GM19240 (cell line): Measurements from ENCODE around the gene DGKZ.
A peak's percentile ranks its signal among the peaks of the same experiment; 100 is the strongest.
"Not testable (repeated sequence)": the region's sequence is repeated elsewhere in the genome, so short reads cannot be mapped to it uniquely, and the experiment has no call there.

Source experiments
- DNase-seq: peaks from one replicate; pipeline ENCODE4 v3.0.0; 2011; ENCODE audit warnings: low spot score; ENCODE audit not compliant: insufficient read length

DGKZ gene

DNA sequence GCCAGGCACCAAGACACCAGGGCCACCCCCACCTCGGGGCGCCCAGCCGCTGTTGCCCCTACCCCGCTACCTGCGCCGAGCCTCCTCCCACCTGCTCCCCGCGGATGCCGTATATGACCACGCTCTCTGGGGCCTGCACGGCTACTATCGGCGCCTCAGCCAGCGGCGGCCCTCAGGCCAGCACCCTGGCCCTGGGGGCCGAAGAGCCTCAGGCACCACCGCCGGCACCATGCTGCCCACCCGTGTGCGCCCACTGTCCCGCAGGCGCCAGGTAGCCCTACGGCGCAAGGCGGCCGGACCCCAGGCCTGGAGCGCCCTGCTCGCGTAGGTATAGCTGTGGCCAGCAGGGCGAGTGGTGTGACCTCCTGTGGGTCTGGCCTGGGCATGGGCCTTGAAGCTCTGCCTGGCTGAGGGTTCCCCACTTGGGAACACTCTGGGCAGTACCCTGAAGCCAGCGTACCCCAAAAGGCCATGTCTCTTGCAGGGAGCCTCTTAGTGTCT lies 19.4 kb downstream of the DGKZ start:
- DNase-seq = no peak

DNA sequence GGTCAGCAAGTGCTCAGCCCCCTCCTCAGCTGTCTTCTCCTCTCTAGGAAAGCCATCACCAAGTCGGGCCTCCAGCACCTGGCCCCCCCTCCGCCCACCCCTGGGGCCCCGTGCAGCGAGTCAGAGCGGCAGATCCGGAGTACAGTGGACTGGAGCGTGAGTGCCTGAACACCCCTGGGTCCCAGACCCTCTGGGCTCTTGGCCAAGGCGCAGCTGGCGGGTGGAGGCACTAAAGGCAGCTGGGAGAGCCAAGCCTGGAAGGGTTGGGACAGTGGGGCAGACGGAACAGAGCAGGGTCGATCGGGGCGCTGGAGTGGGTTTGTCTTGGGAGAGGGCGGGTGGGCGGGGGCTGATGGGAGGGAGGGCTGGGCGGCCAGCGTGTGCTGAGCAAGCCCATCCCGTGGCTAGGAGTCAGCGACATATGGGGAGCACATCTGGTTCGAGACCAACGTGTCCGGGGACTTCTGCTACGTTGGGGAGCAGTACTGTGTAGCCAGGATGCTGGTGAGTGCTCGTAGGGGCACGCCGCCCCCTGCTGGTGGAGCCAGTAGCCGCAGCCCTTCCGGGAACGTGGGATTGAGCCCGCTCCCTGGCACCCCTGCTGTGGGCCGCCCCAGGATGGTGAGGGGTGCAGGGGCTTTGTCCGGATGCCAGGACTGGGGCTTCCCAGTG lies 20.1 kb downstream of the DGKZ start:
- DNase-seq = no peak

DNA sequence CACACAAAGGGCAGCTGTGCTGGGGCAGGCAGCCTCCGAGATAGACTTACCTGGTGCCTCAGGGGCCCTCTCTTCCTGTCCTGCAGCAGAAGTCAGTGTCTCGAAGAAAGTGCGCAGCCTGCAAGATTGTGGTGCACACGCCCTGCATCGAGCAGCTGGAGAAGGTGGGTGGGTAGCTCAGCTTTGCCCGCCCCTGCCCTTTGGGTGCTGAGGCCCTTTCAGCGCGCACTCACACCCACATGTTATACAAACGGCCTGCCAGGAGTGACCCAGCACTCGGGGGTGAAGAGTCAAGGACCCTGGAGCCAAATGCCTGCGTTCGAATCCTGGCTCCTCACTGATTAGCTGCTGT lies 20.6 kb downstream of the DGKZ start:
- DNase-seq = no peak

DNA sequence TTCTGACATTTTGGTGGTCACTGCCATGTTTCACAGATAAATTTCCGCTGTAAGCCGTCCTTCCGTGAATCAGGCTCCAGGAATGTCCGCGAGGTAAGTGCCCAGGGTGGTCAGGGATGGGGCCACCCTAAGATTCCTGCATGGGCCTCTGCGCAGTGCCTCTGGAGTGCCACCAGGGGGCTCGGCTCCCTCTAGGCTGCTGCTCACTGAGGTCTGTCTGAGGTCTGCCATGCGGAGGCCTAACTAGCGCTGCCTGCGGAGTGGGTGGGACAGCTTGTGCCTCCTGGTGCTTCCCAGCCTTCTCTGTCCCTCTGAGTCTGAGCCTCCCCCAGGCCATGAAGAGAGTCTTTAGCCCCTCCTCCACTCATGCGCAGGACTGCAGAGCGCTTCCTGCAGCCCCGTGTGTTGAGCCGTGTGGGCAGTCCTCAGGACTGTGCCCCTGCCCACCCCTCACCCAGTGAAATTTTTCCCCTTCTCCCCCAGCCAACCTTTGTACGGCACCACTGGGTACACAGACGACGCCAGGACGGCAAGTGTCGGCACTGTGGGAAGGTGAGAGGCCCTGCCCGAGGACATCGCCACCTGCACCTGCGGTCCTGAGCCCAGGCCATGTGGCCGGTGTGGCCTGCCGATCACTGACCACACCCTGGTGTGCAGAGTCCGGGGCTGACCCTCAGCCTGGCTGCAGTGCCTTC lies 22.3 kb downstream of the DGKZ start:
- DNase-seq = no peak

DNA sequence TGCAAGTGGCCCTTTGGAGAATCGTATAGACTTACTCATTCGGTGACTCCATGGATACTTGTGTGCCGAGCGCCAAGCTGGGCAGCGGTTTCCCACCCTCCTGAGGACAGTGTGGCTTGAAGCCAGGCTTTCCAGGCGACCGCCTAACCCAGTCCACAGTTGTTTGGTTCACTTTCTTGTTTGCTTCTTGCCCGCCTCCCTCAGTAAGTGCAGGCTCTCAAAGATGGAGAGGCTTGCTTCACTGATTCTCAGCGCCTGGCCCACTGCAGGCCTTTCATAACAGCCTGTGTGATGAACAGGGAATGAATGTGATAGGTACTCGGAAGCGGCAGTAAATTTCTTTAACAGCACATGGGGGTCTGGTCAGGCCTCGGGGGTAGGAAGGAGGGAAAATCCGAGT lies 23.0 kb downstream of the DGKZ start:
- no peak for DNase-seq

DNA sequence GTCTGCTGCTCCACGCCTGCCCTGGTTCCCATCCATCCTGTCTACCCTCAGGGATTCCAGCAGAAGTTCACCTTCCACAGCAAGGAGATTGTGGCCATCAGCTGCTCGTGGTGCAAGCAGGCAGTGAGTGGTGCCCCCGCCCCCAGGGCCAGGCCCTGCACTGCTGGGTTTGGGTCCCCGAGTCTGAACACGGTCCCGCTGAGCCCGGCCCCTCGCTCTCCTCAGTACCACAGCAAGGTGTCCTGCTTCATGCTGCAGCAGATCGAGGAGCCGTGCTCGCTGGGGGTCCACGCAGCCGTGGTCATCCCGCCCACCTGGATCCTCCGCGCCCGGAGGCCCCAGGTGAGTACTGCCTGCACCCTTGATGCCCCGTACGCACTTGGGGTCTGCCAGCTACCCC lies 24.0 kb downstream of the DGKZ start:
- not testable (repeated sequence) for DNase-seq

DNA sequence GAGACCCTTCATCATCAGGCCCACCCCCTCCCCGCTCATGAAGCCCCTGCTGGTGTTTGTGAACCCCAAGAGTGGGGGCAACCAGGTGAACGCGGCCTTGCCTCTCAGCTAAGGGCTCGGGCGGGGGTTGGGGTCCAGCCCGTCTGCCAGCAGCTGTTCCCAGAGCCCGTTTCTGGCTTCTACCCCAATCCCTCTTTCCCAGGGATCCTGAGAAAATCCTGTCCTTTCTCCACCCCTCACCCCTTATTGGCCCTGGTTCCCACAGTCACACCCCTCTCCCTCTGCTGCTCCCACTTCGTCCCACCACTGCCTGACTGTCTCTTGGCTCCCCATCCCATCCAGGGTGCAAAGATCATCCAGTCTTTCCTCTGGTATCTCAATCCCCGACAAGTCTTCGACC lies 24.8 kb downstream of the DGKZ start:
- no peak for DNase-seq

DNA sequence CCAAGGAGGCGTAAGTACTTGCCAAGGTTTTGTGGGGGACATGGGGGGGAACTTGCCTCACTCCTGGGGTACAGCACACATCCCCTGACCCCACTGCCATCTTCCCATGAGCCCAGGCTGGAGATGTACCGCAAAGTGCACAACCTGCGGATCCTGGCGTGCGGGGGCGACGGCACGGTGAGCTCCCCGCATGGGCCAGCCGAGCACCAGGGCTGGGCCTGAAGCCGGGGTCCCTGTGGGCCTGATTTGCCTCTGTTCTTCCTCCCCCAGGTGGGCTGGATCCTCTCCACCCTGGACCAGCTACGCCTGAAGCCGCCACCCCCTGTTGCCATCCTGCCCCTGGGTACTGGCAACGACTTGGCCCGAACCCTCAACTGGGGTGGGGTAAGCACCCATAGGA lies 25.2 kb downstream of the DGKZ start:
- DNase-seq = not testable (repeated sequence)

DNA sequence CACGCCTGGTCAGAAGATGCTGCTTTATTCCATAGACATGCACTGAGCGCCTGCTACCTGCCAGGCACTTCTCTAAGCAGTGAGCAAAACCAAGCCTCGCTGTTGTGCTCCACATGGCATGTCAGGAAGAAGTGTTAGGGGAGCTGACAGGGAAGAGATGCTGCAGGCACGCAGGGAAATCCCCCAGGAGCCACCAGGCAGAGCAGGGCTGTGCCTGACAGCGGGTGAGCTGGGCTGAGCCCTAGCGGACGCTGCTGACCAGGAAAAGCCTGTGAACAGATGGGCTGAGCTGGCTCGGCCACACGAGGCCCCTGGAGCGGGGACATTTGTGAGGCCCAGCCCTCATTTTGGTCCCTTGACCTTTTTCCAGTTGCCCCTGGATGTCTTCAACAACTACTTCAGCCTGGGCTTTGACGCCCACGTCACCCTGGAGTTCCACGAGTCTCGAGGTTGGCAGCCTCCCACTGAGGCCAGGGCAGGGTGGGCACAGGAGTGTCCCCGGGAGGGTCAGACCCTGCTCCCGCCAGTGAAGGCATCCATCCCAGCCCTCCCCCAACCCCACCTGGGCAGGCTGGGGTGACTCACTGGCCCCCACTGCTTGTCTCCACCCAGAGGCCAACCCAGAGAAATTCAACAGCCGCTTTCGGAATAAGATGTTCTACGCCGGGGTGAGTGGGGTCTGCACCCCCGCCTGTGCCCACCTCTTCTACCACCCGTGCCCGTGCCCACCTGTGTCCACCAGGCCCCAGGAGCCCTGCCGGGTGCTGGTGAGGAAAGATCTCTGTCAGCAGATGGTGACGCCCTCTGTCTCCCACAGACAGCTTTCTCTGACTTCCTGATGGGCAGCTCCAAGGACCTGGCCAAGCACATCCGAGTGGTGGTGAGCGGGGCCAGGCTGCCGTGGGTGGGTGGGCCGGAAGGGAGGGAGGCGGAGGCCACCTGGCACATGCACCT lies 26.8 kb downstream of the DGKZ start:
- DNase-seq = no peak

DNA sequence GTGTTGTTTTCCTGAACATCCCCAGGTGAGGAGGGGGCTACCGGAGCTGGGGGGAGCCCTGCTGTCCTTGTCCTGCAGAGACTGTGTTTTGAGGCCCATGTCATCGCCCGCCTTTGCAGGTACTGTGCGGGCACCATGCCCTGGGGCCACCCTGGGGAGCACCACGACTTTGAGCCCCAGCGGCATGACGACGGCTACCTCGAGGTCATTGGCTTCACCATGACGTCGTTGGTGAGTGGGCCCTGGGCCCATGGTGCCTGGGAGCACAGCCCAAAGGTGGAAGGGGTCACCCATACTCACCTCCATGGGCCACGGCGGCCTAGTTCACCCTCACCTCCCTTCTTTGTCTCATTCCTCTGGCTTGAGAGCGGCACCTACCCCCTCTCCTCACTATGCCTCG lies 27.6 kb downstream of the DGKZ start:
- DNase-seq = no peak

DNA sequence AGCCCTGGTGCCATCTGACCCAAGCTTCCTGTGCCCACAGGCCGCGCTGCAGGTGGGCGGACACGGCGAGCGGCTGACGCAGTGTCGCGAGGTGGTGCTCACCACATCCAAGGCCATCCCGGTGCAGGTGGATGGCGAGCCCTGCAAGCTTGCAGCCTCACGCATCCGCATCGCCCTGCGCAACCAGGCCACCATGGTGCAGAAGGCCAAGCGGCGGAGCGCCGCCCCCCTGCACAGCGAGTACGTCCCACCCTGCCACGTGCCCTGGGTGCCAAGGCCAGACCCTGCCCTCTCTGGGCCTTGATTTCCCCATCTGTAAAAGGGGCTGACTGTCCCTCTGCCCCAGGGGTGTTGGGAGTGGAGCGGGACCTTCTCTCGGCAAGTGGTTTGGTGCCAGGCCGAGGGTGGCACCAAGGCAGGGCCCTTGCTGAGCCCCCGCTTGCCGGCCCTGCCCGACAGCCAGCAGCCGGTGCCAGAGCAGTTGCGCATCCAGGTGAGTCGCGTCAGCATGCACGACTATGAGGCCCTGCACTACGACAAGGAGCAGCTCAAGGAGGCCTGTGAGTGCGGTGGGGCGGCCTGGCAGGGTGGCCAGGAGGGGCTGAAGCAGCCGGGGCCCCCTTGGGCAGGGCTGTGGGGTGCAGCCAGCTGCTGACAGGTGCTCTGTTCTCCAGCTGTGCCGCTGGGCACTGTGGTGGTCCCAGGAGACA lies 28.3 kb downstream of the DGKZ start:
- DNase-seq = no peak

DNA sequence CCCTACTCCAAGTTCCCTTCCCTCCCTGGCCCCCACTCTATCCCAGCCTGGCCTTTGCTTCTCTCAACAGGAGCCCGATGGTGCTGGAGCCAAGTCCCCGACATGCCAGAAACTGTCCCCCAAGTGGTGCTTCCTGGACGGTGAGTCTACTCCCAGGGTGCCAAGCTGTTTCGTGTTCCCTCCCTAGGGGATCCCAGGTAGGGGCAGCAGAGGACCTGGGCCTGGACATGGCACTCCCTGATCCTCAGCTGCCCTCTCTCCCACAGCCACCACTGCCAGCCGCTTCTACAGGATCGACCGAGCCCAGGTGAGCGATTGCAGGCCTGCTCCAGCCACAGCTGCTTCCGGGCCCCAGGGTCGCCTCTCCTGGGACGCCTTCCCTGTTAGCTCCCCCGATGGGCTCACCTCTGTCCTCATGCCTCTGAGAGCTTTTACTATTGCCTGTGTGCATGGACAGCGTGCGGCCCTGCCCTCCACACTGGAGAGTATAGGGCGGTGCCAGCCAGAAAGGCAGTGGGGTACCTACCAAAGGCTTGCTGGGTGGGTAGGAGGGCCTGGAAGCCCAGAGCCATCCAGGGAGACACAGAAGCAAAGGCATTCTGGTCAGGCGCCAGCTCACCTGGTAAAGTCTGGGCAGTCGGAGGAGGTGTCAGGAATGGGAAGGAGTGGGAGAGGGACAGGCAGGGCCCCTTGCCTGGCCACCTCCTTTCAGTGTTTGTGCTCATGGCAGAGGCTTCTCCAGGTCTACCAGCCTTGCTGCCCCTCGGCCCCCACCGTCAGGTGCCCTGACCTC lies 29.2 kb downstream of the DGKZ start:
- no peak for DNase-seq

DNA sequence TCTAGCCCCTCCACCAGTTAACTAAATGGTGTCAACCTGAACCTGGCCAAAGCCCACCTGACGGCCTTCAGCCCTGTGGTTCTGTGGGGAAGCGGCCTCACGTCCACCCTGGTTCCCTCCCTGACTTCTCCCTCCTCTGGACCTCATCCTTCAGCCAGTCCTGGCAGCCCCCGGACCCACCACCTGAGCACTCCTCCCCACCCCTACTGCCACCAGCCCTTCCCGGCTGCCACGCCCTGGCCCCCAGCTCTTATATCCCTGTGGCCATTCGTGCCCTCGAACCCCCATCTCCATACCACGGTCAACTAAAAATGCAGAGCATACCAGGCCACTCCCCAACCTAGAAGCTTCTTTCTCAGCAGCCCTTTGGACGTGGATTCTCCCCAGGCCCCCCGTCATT lies 30.0 kb downstream of the DGKZ start:
- no peak for DNase-seq

DNA sequence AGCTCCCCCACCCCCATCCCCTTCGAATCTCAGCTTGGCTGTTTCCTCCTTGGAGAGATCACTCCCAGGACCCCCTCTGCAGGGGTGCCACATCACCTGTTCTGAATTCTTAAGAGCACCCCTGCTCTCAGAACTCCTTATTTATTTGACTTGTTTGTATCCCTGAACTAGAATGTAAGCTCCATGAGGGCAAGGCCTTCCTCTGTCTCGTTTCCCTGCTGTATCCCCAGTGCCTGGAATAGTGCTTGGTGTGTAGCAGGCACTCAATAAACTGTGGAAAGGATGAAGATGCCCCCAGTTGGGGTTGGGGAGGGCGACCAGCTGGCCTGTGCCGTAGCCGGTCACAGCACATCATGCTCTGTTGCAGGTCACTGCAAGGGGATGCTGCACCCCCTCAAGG lies 30.6 kb downstream of the DGKZ start:
- DNase-seq = no peak

DNA sequence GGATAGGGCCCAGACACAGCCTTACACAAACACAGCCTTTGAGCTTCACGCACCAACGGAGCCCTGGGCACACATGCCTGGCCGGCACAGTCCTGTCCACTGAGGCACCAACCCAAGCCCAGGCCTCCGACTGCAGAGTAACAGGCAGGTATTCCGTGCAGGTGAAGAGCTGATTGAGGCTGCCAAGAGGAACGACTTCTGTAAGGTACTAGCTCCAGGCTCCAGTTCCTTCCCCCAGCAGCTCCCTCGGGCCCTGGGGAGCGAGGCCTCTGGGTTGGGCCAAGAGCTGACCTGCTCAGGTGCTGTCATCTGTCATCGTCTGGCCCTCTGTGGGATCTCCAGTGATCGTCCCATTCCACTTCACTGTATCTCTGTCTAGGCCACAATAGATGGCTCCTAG lies 31.0 kb downstream of the DGKZ start:
- DNase-seq = no peak

DNA sequence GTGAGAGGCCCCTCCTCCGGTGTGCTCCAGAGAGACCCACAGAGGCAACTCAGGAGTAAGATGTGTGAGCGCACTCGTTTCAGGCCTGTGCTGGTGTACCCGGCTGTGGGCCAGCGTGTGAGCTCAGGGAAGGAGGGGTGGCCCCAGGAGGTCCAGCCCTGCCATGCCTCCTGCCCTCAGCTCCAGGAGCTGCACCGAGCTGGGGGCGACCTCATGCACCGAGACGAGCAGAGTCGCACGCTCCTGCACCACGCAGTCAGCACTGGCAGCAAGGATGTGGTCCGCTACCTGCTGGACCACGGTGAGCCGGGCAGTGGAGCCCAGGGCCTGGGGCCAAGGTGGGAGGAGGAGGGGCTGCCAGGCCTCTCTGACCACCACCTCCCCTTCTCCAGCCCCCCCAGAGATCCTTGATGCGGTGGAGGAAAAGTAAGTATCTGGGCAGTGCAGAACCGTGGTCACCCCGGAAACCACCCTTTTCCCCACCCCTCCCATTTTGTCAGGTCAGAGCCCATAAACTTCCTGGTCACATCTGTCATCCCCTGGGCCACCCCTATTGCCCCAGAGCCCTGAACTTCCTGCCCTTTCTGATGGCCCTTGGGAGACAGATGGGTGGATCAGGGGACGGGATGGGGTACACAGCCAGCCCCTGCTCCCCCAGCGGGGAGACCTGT lies 31.7 kb downstream of the DGKZ start:
- no peak for DNase-seq

DNA sequence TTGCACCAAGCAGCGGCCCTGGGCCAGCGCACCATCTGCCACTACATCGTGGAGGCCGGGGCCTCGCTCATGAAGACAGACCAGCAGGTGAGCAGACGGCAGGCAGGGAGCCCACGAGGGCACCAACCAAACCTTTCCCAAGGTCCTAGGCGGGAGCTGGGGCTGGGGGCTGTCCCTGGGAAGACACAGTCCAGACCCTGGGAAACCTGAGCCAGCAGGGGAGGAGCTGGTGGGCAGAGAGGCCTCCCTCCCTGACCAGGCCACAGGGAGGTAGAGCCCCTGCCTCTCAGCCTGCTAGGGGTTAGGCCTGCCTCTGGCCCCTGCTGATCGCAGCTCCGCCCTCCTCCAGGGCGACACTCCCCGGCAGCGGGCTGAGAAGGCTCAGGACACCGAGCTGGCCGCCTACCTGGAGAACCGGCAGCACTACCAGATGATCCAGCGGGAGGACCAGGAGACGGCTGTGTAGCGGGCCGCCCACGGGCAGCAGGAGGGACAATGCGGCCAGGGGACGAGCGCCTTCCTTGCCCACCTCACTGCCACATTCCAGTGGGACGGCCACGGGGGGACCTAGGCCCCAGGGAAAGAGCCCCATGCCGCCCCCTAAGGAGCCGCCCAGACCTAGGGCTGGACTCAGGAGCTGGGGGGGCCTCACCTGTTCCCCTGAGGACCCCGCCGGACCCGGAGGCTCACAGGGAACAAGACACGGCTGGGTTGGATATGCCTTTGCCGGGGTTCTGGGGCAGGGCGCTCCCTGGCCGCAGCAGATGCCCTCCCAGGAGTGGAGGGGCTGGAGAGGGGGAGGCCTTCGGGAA lies 32.4 kb downstream of the DGKZ start:
- not testable (repeated sequence) for DNase-seq

DNA sequence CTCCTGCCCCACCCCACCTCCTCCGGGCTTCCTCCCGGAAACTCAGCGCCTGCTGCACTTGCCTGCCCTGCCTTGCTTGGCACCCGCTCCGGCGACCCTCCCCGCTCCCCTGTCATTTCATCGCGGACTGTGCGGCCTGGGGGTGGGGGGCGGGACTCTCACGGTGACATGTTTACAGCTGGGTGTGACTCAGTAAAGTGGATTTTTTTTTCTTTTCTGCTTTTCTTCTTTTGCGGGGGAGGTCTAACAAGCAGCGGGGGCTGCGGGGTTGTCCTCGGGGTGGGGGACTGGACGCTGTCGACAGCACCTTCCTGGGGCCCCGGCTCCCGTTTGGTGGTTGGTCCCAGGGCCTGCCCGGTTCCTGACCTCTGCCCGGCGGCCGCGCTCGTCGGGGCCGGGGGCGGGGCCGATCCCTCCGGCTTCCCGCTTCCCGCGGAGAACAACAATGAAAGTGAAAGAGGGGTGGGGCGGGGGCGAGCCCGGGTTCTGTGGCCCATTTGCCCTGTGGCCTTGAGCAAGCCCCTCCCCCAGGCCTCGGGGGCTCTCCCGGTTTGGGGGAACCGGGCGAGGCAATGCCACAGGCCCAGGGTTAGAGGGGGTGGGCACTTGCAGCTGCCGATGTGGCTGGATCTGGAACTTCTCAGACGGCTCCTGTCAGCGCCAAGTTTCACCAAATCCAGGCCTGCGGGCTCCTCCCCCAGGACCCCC lies 33.2 kb downstream of the DGKZ start:
- DNase-seq = peak; percentile 48
